NCI-H187 (cell line): ENCODE results near the gene PTGES.

Experiments used
- DNase-seq, 2 experiments: peaks; one replicate each; lab custom pipeline; 2025; lab: John Stamatoyannopoulos, UW

The PTGES gene

GRCh38 chr9:129746092-129746777, 6.6 kb downstream of the PTGES start:
- no peak for DNase-seq

- DNase-seq, result no peak
Measured at GRCh38 chr9:129745200-129745599, 7.6 kb downstream of the PTGES start.

DNA sequence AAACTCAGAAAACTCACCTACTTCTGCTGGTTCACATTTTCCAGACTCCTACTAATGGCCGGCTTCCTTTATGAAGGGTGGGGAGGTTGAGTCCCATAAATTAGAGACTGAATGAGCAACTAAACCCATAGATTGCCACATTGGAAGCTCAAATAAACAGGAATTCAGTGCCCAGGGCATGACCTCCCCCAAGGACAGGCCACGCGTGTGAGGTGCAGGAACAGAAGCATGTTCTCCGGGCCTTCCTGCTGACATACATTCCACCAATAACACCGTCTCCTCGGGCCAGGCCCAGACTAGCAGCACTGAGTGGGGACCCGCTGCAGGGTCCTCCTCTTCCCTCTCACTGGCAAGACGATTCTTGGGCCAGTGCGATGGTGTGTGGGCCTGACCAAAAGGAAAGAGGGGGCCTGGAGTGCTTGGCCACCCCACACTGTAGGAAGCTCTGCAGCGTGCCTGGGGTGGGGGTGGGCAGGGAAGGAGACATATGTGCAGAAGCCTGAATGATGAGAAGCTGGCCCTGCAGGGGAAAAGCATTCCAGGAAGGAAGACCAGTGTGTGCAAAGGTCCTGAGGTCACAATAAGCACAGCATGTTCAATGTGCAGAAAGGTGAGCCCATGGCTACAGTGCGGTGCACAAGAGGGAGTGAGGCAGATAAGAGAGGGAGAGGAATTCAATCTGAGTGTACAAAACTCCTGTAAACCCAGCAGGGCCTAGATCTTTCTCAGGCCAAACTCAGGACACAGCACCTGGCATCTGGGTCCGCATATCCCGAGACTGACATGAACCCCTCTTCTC, 12.0 kb downstream of the PTGES start:
- no peak for DNase-seq

DNA sequence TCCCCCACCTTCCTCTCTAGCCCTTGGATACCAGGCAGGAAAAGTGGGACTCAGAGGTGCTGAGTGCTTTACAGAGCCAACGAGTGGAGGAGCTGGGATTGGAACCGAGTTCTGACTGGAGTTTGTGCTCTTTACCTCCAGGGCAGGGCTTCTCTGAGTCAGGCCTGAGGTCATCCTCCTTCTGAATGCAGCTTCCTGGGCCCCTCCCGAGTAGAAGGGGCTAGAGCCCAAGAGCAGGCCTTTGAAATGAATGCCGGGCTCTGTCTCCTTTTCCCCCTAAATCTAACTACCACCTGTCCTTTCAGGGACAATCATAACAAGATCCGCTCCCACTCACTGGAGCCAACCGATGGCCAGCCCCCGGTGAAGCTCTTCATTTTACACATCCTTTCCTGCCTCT, 12.7 kb downstream of the PTGES start:
- no peak for DNase-seq

DNA sequence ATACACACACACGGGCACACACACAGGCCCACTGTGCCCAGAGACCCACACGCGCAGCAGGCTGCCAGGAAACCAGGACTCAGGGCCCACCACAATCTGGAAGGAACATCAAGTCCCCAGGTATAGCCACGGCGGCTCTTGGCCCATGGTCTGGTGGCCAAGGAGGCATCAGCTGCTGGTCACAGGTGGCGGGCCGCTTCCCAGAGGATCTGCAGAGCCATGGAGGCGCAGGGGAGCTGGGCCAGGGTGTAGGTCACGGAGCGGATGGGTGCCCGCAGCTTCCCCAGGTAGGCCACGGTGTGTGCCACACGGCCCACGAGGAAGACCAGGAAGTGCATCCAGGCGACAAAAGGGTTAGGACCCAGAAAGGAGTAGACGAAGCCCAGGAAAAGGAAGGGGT, 13.4 kb downstream of the PTGES start:
- DNase-seq, result no peak

DNA sequence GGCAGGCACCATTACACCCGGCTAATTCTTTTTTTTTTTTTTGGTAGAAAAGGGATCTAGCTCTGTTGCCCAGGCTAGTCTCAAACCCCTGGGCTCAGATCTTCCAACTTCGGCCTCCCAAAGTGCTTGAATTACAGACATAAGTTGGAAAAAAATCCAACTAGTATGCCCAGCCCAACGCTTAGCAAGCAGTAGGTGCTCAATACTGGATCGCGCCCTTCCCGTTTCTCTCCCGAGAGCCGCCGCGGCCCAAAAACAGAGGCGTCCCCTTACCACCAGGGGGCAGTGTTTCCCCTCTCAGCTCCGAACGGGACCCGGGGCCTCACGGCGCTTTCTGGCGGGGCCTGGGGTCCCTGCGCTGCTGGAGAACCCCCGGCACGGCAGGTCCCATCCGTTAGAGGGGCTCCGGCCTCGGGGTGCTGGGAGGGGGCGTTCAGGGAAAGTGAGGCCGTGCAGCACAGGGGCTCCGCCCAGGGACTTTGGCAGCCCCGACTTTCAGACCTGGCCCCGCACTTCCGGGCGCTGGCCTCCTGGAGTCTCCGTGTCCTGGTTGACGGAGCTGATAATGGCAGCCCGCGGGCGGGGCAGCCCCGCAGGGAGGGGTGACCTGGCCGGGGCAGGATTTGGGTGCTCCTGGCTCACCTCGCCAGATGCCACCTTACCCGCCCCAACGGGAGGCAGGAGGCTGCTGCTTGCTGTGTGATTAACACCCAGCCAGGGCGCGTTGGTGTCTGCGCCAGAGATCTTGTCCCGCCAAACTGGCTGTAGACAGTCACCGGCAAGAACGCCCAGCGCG, 15.2 kb downstream of the PTGES start:
- peak in 1 of 2 experiments; percentile 8 for DNase-seq

- no peak for DNase-seq
Measured at GRCh38 chr9:129736334-129736733, 16.5 kb downstream of the PTGES start.

- DNase-seq, result no peak
Measured at GRCh38 chr9:129735546-129735945, 17.3 kb downstream of the PTGES start.

DNA sequence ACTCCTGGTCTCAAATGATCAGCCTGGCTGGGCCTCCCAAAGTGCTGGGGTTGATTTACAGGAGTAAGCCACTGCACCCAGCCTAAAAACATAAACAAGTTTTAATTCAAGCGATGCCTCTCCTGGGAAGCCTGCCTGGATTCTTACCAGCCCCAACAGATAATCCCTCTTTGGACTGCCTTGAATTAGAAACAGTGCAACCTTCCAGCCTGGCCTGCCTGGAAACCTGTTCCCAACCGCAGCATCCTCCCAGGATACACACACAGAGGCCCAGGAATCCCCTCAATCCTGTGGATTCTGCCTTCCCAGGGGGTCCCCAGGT, 19.2 kb downstream of the PTGES start:
- DNase-seq, result no peak

DNA sequence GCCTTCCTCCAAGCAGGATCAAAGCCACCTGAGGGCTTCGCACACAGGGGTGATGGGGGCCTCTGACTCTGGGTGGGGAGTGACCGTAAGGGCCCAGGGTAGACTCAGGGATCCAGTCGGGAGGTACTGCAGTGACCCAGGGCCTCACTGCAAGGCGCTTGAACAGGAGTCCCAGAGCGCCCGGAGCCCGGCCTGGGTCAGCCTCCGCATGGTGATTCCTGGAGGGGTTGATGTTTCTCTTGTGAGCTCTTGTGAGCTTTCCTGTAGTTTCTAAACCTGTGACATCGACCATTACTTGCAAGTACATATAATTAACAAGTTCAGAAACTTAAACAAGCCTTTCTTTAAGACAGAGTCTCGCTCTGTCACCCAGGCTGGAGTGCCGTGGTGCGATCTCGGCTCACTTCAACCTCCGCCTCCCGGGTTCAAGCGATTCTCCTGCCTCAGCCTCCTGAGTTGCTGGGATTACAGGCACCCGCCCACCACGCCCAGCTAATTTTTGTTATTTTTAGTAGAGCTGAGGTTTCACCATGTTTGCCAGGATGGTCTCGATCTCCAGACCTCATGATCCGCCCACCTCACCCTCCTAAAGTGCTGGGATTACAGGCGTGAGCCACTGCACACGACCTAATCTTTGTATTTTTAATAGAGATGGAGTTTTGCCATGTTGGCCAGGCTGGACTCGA, 19.8 kb downstream of the PTGES start:
- DNase-seq, result no peak

- DNase-seq, result no peak
Measured at GRCh38 chr9:129732100-129732499, 20.7 kb downstream of the PTGES start.

- DNase-seq, result no peak
Measured at GRCh38 chr9:129731477-129732085, 21.3 kb downstream of the PTGES start.

GRCh38 chr9:129728744-129729143, 24.1 kb downstream of the PTGES start:
- DNase-seq, result no peak

GRCh38 chr9:129726322-129727160, 26.3 kb downstream of the PTGES start:
- peak in 1 of 2 experiments; percentile 24 for DNase-seq

GRCh38 chr9:129725795-129726251, 27.0 kb downstream of the PTGES start:
- no peak for DNase-seq

DNA sequence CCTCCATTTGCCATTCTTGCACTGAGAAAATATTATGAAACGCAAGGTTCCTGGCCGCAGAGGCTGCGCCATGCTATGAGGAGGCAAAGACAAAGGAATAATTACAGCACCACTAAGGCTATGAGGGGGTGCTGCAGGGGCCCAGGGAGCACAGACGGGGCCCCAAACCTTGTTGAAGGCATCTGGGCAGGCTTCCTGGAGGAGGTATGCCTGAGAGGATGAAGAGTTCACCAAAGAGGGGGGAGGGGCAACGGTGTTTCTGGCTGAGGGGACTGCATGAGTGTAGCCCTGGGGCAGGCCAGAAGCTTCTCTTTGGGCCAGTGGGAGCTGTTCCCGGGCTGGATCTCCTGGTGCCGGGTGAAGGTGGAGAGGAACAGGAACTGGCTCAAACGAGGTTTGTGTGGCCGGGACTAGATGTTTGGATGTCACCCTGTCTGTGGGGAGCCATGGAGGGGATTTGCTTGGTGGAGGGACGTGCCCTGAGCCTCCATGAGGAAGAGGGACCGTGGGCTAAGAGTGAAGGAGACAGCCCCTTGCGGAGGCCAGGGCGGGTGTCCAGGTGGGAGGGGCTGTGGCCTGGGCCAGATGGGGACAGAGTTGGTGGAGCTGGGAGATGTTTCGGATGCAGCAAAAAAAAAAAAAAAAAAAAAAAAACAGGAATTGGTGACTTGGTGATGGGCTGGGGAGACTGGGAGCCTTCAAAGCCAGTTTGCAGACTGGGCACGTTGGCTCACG, 28.2 kb downstream of the PTGES start:
- DNase-seq, result no peak

DNA sequence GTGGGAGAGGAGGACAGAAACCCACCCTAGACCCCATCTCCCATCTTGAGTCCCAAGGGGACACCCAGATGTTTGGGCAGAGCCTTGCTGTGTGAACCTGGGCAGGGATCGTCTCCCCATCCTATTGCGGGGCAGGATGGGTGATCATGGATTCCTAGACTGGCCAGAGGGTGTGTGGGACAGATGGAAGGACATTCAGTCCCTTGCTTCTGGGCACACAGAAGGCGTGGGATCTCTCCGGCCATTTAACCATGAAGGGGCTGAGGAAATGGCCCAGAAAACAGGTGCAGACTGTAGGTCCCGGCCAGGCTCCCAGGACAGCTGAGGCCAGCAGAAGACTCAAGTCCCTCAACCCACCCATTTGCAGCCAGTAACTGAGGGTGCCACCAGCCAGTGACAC, 29.9 kb downstream of the PTGES start:
- no peak for DNase-seq

GRCh38 chr9:129720865-129721545, 31.8 kb downstream of the PTGES start:
- no peak for DNase-seq

DNA sequence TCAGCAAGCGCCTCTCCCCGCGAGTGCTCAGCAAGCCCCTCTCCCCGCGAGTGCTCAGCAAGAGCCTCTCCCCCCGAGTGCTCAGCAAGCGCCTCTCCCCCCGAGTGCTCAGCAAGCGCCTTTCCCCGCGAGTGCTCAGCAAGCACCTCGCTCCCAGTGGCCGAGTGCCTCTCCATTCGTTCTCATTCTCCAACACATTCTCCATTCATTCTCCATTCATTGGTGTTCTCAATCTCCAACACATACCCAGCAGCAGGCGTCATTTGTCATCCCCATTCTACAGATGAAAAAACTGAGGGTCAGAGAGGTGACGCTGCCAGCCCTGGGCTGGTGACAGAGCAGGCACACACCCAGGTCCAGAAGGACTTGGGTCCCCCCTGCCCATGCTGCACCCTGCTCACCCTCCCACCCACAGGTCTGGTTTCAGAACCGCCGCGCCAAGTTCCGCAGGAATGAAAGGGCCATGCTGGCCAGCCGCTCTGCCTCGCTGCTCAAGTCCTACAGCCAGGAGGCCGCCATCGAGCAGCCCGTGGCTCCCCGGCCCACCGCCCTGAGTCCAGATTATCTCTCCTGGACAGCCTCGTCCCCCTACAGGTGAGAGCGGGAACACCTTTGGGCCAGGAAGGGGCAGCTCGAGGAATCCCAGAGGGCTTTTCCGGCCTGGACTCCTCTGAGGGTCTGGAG, 32.5 kb downstream of the PTGES start:
- no peak for DNase-seq
